ENCODE data around the gene JARID2.

JARID2 gene

DNA sequence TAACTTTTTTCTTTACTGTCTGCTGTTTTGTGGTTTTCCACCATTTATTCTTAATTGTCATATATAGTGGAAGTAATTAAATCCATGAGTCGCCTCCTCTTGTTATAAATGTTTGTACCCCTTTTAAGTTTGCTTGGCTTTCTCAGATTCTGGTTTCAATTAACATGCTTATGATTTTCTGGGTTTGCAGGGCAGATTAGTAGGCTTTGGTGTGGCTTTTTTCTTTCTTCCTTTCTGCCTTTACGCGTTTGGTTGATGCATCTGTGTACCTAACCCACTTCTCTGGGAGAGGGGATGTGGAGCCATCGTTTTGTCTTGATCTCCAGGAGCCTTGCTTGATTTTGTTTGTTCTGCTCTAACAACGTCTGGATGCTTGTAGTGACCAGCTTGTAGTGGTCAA is 100.4 kb downstream of the JARID2 start:
- Mint-ChIP-seq H3K9me3 (no peaks in the 10 kb centered on the region), H3K4me3 (no peak overlapping the region), H3K4me1 (ENCODE audit: low read depth) (peaks cover 92% of the 10 kb centered on the region), H3K27me3 (no peaks in the 10 kb centered on the region), H3K36me3 (ENCODE audit: low read depth) (peaks cover 18% of the 10 kb centered on the region), H3K27ac (no peak overlapping the region)

DNA sequence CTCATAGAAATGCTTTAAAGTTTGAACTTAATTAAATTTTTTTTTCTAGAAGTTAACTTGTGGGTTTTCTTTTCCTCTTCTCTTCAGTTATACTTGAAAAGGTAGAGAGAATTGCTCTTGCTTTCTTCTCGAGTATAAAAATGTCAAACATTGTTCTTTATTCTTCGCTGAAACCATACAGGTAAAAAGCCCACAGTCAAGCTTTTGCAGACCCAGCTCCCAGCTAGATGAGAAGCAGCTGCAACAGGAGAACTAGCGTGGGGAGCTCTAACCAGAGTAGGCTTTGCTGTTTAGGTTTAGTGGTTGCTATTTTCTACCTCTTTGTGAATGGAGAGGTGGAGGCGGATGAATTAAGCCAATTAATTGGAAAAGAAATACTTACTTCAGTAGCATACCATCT is 102.7 kb downstream of the JARID2 start:
- H3K27me3 Mint-ChIP-seq: no peaks in the 10 kb centered on the region
- no peaks in the 10 kb centered on the region for H3K9me3 Mint-ChIP-seq
- peaks cover 92% of the 10 kb centered on the region for H3K4me1 Mint-ChIP-seq (ENCODE audit: low read depth)
- H3K27ac Mint-ChIP-seq: no peak overlapping the region
- H3K36me3 Mint-ChIP-seq (ENCODE audit: low read depth): peaks cover 25% of the 10 kb centered on the region
- H3K4me3 Mint-ChIP-seq: no peak overlapping the region

DNA sequence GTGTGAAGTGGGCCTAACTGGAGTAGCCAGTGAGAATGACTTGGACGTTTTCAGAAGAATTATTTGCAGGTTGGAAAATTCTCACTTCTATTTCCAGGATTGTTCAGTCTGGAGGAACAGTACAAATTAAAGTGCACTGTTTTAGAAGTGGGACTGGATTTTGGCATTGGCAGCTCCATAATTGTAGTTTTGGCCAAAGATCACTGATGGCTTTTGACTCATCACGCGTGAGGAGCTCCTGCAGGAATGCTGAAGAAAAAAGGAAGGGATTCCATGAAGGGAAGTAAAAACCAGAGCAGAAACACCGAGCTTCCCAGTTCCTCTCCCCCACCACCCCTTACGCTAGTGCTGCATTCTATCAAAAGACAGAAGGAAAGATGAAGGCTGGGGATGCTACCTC is 103.5 kb downstream of the JARID2 start:
- Mint-ChIP-seq H3K4me1 (ENCODE audit: low read depth) (peaks cover 92% of the 10 kb centered on the region), H3K4me3 (no peak overlapping the region), H3K27ac (no peak overlapping the region), H3K27me3 (no peaks in the 10 kb centered on the region), H3K36me3 (ENCODE audit: low read depth) (peaks cover 25% of the 10 kb centered on the region), H3K9me3 (no peaks in the 10 kb centered on the region)

DNA sequence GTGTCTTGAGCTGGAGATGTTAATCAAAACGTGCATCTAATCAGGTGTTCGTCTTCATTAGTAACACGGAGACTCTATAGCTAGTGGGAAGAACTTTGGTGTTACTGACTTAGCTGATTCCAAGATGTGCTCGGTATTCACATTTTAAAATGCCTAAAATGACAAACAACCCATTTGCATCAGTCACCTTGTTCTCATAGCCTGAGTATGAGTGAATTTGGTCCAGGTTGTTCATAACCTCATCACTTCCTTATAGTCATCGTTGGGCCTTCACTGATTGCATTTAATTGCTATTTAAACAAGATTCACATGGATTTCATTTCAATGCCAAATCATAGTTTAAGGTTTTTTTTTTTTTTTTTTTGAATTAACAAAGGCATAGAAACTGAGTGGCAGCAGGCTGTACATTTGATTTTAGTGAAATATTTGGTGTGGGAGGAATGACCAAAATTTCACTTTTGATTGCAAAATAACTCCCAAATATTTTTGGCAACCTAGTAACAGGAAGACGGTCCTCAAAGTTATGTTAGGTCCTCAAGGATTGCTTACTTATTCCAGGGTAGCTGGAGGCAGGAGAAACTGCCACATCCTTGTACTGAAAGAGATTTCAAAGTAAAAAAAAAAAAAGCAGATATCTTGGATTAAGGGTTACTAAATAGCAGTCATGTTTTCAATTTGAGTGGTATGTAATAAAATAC is 104.7 kb downstream of the JARID2 start:
- H3K36me3 Mint-ChIP-seq (ENCODE audit: low read depth): peaks cover 27% of the 10 kb centered on the region
- no peak overlapping the region for H3K27ac Mint-ChIP-seq
- H3K4me3 Mint-ChIP-seq: no peak overlapping the region
- H3K4me1 Mint-ChIP-seq (ENCODE audit: low read depth): peaks cover 87% of the 10 kb centered on the region
- H3K27me3 Mint-ChIP-seq: no peaks in the 10 kb centered on the region
- H3K9me3 Mint-ChIP-seq: no peaks in the 10 kb centered on the region

DNA sequence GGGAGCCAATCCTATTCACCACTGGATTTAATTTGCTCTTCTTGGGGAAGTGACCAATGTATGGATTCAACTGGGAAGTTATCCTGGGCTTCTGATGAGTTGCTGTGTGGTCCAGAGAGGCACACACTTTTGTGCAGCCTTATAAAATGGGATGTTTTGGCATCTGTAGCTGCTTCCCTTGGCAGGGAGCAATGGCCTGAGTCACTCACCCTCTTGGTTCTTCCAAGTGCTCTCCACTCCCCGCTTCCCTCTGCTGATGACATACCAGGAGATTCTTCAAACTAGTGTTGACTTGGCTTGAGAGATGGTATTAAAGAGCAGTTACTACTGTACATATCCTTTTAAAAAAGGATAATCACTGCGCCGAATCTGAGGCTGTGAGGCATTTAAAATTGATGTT is 105.8 kb downstream of the JARID2 start:
- Mint-ChIP-seq H3K4me3 (no peak overlapping the region), H3K27me3 (no peaks in the 10 kb centered on the region), H3K36me3 (ENCODE audit: low read depth) (peaks cover 36% of the 10 kb centered on the region), H3K9me3 (no peaks in the 10 kb centered on the region), H3K4me1 (ENCODE audit: low read depth) (peaks cover 86% of the 10 kb centered on the region), H3K27ac (no peak overlapping the region)

DNA sequence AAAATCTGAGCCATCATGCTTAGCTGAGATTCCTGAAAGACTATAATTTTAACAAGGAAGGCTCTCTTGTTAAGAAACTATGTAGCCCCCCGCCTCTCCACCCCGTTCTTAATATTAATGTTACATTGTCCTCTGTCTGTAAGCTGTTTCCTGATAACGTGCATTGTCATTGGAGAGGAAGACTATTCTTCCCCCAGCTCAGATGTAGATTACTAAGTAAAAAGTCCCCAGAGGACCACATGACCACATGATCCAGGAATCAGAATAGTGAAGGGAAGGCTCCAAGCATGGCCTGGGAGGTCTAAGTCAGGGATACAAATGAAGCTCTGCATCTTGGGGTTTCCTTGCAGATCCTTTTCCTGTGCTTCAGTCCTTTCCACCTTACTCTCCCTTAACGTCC is 106.4 kb downstream of the JARID2 start:
- Mint-ChIP-seq H3K27me3 (no peaks in the 10 kb centered on the region), H3K4me1 (ENCODE audit: low read depth) (peaks cover 85% of the 10 kb centered on the region), H3K27ac (peak overlapping the region; percentile 45), H3K9me3 (no peaks in the 10 kb centered on the region), H3K36me3 (ENCODE audit: low read depth) (peaks cover 38% of the 10 kb centered on the region), H3K4me3 (no peak overlapping the region)

DNA sequence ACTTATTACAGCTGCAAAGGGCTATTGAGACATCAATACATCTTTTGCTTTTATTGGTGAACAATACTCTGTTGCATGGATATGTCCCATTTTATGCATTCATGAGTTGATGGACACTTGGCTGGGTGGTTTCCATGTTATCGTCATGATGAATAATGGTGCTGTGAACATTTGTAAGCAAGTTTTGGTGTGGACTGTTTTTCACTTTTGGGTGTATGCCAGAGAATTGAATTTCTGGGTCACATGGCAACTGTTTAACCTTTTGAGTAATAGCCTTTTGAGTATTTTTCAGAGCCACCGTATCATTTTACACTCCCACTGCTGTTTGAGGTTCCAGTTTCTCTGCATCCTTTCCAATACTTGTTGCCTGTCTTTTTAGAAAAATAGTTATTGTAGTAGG is 107.0 kb downstream of the JARID2 start:
- Mint-ChIP-seq H3K27me3 (no peaks in the 10 kb centered on the region), H3K36me3 (ENCODE audit: low read depth) (peaks cover 43% of the 10 kb centered on the region), H3K9me3 (no peaks in the 10 kb centered on the region), H3K27ac (no peak overlapping the region), H3K4me1 (ENCODE audit: low read depth) (peaks cover 86% of the 10 kb centered on the region), H3K4me3 (no peak overlapping the region)

DNA sequence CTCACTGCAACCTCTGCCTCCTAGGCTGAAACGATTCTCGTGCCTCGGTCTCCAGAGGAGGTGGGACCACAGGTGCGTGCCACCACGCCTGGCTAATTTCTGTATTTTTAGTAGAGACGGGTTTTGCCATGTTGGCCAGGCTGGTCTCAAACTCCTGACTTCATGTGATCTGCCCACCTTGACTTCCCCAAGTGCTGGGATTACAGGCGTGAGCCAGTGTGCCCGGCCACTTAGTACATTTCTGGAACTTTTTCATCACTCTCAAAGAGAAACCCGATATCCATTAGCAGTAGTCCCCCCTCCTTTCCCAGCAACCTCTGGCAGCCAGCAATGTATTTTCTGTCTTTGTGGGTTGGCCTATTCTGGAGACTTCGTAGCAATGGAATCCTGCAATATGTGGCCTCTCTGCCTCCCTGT is 109.8 kb downstream of the JARID2 start:
- peaks cover 37% of the 10 kb centered on the region for H3K36me3 Mint-ChIP-seq (ENCODE audit: low read depth)
- no peak overlapping the region for H3K4me3 Mint-ChIP-seq
- no peaks in the 10 kb centered on the region for H3K9me3 Mint-ChIP-seq
- peaks cover 85% of the 10 kb centered on the region for H3K4me1 Mint-ChIP-seq (ENCODE audit: low read depth)
- H3K27ac Mint-ChIP-seq: no peak overlapping the region
- H3K27me3 Mint-ChIP-seq: no peaks in the 10 kb centered on the region

DNA sequence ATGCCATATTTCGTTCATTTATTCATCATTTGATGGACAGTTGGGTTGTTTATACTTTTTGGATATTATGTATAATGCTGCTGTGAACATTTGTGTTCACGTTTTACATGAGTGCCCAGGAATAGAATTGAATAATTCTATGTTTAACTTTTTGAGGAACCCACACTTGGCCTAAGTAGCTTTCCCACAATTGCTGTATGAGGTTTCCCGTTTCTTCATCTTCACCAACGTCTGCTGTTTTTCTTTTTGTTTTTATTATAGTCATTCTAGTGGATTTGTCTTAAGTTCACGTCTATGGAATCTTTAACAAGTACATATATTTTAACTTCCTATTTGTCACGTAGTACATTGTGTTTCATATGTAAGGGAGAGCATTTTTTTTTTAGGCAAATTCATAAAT is 110.3 kb downstream of the JARID2 start:
- H3K27me3 Mint-ChIP-seq: no peaks in the 10 kb centered on the region
- H3K4me1 Mint-ChIP-seq (ENCODE audit: low read depth): peaks cover 80% of the 10 kb centered on the region
- H3K27ac Mint-ChIP-seq: no peak overlapping the region
- peaks cover 36% of the 10 kb centered on the region for H3K36me3 Mint-ChIP-seq (ENCODE audit: low read depth)
- H3K4me3 Mint-ChIP-seq: no peak overlapping the region
- H3K9me3 Mint-ChIP-seq: no peaks in the 10 kb centered on the region

DNA sequence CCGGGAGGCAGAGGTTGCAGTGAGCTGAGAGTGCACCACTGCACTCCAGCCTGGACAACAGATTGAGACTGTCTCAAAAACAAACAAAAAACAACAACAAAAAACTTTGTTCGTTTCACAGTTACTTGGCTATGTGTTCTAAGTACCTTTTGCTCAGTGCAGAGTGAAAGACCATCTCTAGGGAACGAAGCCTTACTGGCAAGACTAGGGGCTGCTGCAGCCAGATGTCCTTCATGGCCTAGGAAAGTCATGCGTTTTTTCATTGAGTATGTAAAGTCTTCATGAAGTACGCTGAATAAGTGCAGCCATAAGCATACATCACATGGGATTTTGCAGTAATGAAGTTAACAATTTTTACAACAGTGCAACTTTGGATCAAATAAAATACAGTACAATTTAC is 111.1 kb downstream of the JARID2 start:
- no peaks in the 10 kb centered on the region for H3K27me3 Mint-ChIP-seq
- H3K4me3 Mint-ChIP-seq: no peak overlapping the region
- H3K4me1 Mint-ChIP-seq (ENCODE audit: low read depth): peaks cover 73% of the 10 kb centered on the region
- no peak overlapping the region for H3K27ac Mint-ChIP-seq
- H3K36me3 Mint-ChIP-seq (ENCODE audit: low read depth): peaks cover 29% of the 10 kb centered on the region
- H3K9me3 Mint-ChIP-seq: no peaks in the 10 kb centered on the region

DNA sequence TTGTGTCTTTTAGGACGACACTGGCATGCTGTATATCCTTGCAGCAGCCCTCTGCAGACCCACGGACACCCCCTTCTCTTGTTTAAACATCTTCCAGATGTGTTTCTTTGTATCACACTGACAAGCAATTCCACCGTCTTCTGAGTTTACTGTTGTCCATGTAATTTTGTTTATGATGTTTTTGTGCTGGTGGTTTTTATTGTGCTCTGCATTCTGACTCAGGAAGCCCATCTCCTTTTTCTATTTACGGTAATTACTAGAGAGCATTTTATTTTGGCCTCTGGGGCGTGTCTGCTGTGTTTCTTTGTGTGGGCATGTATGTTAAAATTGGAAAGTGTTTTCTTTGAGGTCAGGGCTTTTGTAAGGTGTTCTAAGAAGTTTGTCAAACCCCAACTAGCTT is 111.9 kb downstream of the JARID2 start:
- peaks cover 64% of the 10 kb centered on the region for H3K4me1 Mint-ChIP-seq (ENCODE audit: low read depth)
- no peaks in the 10 kb centered on the region for H3K27me3 Mint-ChIP-seq
- H3K27ac Mint-ChIP-seq: peak overlapping the region; percentile 56
- no peak overlapping the region for H3K4me3 Mint-ChIP-seq
- no peaks in the 10 kb centered on the region for H3K9me3 Mint-ChIP-seq
- H3K36me3 Mint-ChIP-seq (ENCODE audit: low read depth): peaks cover 27% of the 10 kb centered on the region

DNA sequence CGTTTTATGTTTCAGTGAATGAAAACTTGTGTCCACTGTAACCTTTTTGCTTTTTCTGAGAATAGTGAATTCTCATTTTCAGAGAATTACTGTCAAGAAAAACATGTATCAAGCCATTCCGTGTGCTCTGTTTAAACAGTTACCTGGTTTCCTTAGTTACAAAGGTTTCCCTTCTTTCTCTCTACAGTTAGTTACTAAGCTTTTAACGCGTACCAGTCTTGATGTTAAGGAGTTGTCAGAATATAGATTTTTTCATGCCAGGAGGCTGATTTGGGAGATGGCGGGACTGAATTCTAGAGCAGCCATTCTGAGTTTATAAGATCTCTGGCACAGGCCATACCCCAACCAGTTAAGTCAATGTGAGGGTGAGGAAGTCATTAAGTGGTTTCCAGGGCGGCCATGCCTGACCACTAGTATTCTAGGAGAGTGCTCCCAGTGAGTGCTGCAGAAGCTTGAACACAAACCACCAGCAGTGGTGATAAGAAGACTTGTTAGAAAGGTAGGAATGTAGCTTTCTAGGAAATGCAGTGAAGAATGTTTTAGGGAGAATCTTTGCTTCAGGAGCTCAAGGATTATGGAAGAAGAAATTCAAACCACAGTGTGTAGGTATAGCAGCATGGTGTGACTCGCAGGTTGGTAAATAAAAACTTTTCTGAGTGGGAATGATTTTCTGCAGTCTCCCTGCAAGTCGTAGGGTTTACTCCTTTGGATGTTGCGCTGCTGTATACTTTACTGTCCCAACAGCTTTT is 112.9 kb downstream of the JARID2 start:
- Mint-ChIP-seq H3K4me3 (no peak overlapping the region), H3K36me3 (ENCODE audit: low read depth) (peaks cover 24% of the 10 kb centered on the region), H3K9me3 (no peaks in the 10 kb centered on the region), H3K27me3 (no peaks in the 10 kb centered on the region), H3K4me1 (ENCODE audit: low read depth) (peaks cover 55% of the 10 kb centered on the region), H3K27ac (no peak overlapping the region)

DNA sequence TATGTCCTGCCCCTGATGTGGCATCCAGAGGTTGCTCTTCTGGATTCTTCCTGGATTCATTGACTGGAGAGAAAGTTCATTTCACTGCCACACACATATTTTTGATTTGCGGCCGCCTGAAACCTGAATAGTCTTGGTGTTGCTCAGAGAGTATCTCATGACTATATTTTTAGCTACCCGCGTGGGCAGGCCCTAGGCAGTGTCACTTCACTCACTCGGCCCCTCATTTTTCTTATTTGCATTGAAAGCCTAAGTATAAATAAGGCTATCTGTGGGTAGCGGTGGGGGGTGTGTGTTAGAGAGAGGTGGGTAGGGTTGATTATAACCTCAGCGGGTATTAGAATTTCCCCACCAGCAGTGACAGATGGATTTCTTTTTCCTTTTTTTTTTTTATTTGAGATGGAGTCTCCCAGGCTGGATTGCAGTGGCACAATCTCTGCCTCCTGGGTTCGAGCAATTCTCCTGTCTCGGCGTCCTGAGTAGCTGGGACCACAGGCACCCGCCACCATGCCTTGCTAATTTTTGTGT is 113.5 kb downstream of the JARID2 start:
- H3K36me3 Mint-ChIP-seq (ENCODE audit: low read depth): peaks cover 24% of the 10 kb centered on the region
- no peak overlapping the region for H3K27ac Mint-ChIP-seq
- no peaks in the 10 kb centered on the region for H3K9me3 Mint-ChIP-seq
- no peaks in the 10 kb centered on the region for H3K27me3 Mint-ChIP-seq
- no peak overlapping the region for H3K4me3 Mint-ChIP-seq
- peaks cover 48% of the 10 kb centered on the region for H3K4me1 Mint-ChIP-seq (ENCODE audit: low read depth)

DNA sequence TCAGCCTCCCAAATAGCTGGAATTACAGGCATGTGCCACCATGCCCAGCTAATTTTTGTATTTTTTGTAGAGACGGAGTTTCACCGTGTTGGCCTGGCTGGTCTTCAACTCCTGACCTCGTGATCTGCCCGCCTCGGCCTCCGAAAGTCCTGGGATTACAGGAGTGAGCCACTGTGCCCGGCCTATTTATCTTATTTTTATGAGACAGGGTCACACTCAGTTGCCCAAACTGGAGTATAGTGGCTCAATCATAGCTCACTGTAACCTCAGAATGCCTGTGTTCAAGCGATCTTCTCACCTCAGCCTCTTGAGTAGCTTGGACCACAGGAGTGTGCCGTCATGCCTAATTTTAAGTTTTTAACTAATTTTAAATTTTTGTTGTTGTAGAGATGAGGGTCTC is 114.4 kb downstream of the JARID2 start:
- peaks cover 27% of the 10 kb centered on the region for H3K36me3 Mint-ChIP-seq (ENCODE audit: low read depth)
- H3K4me3 Mint-ChIP-seq: no peak overlapping the region
- H3K9me3 Mint-ChIP-seq: no peaks in the 10 kb centered on the region
- no peak overlapping the region for H3K27ac Mint-ChIP-seq
- H3K4me1 Mint-ChIP-seq (ENCODE audit: low read depth): peaks cover 43% of the 10 kb centered on the region
- H3K27me3 Mint-ChIP-seq: no peaks in the 10 kb centered on the region

DNA sequence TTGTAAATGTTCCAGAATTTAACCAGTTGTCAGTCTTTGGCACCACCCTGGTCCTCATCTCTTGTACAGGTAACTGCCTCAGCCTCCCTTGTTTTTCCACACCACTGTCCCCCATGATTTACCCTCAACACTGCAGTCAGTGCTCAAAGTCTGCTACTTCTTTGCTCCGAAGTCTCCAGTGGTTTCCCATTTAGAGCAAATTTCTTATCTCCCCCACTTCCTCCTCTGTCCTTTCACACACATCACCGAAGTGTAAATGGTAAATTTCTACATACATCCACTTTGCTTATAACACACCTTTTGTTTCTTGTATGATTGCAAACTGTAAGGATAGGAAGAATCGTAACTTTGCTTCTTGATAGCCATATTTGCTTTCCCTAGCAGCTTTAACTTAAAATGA is 115.3 kb downstream of the JARID2 start:
- H3K27me3 Mint-ChIP-seq: no peaks in the 10 kb centered on the region
- H3K4me1 Mint-ChIP-seq (ENCODE audit: low read depth): peaks cover 35% of the 10 kb centered on the region
- H3K27ac Mint-ChIP-seq: no peak overlapping the region
- H3K36me3 Mint-ChIP-seq (ENCODE audit: low read depth): peaks cover 20% of the 10 kb centered on the region
- no peak overlapping the region for H3K4me3 Mint-ChIP-seq
- H3K9me3 Mint-ChIP-seq: no peaks in the 10 kb centered on the region
